MG63 (cell line): ENCODE results near the gene RIMS3. TPM values are rescaled to one million over a fixed set of nuclear protein-coding genes. Genes with fewer than 3 reads are reported as not detected.
"Not testable (repeated sequence)": the region's sequence is repeated elsewhere in the genome, so short reads cannot be mapped to it uniquely, and the experiment has no call there.

Experiments
- DNase-seq: peaks from one replicate; pipeline ENCODE4 v3.0.0-alpha.2; 2020
- H3K27me3 ChIP-seq: fragments of 250-450 bp; sonication (Bioruptor Pico); 2 replicates; pipeline ENCODE4 v1.5.1; 2020; ENCODE audit warnings: mild to moderate bottlenecking, moderate library complexity
- H3K36me3 ChIP-seq: fragments of 250-450 bp; sonication (Bioruptor Pico); 2 replicates; pipeline ENCODE4 v1.5.1; 2020; ENCODE audit warnings: mild to moderate bottlenecking, moderate library complexity
- H3K4me3 ChIP-seq: fragments of 250-450 bp; sonication (Bioruptor Pico); 2 replicates; pipeline ENCODE4 v1.5.1; 2020; ENCODE audit warnings: mild to moderate bottlenecking, moderate library complexity
- H3K9me3 ChIP-seq: fragments of 250-450 bp; sonication (Bioruptor Pico); 2 replicates; pipeline ENCODE4 v1.5.1; 2020; ENCODE audit warnings: mild to moderate bottlenecking, moderate library complexity
- total RNA-seq: library from RNA; depleted of rRNA; stranded (reverse); fragments of >200 nt; shearing (Covaris generic); gene quantifications from 2 replicates; pipeline ENCODE4 v1.2.3, GENCODE V29; 2014; ENCODE audit warnings: low replicate concordance; rRNA removed

The RIMS3 gene
- 0.82 TPM in 1 of 2 replicates, not detected in the other for total RNA-seq

DNA sequence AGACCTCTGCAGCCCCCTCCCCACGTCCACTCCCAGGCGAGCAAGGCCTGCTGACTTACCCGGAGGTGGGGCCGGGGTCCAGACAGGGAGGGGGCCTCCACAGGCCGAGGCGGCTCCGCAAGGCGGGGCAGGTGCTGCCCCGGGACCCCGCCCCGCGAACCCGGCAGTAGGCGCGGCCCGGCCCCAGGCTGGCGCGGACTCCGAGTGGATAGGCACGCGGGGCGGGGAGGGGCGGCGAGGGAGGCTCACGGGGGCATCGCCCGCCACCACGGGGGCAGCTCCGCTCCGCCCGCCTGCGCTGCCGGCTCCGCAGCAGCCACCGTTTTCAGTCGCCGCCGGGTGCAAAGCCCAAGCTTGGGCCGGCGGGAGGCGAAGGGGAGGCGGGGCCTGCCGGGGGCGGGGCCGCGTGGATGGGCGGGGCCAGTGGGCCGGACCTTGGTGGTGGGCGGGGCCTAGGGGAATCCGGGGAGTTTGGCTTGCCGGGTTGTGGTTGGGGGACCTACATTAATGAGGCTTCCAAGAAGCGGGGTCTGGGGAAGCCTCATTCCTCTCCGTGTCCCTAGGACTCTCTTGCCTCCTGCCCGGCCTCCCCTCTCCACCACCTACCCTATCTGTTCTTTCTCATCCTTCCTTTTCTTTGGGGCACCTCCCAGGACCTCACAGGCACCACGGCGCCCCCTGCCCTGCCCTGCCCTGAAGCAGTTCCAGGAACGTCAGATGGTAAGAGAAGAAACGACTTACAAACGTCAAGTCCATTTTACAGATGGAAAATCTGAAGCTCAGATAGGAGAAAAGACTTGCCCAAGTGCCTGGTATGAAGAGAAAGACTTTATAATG lies at the start of gene RIMS3:
Gene RIMS3, minus strand, starts transcription at position 348 of the 837 bp plus-strand sequence. CDS start 23,757 bp downstream, outside the sequence.
- Histone ChIP-seq H3K4me3 (peak within 1 kb of the TSS; percentile 33), H3K36me3 (no peaks in the 10 kb centered on the region), H3K27me3 (no peaks in the 10 kb centered on the region; the same call in 1 of the 2 replicates), H3K9me3 (no peaks in the 10 kb centered on the region)
- peak; percentile 54 for DNase-seq

DNA sequence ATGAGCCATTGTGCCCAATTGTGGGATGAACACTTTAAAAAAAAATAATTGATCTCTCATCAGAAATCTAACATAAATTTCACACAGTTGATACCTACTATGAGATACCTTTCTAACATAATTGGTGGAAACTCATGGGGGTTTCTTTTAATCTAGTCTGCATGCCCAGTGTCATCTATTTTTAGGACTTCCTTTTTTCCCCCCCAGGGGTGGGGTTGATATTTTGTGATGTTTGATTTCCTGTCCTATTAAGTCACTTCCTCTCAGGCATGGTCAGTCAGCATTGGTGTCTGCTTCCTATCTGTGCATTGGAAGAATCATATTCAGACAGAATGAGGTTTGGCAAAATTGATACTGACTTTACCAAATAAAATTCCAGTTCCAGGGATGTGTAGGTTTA lies 47.5 kb upstream of the RIMS3 start:
- Histone ChIP-seq H3K27me3 (no peaks in the 10 kb centered on the region), H3K36me3 (peaks cover 5% of the 10 kb centered on the region), H3K9me3 (no peaks in the 10 kb centered on the region), H3K4me3 (no peak overlapping the region)
- DNase-seq, result no peak

- Histone ChIP-seq H3K27me3 (no peaks in the 10 kb centered on the region), H3K36me3 (peaks cover 5% of the 10 kb centered on the region), H3K9me3 (no peaks in the 10 kb centered on the region), H3K4me3 (no peak overlapping the region)
- no peak for DNase-seq
Observed at GRCh38 chr1:40712405-40712944, 47.0 kb upstream of the RIMS3 start.

- Histone ChIP-seq H3K9me3 (no peaks in the 10 kb centered on the region), H3K27me3 (no peaks in the 10 kb centered on the region), H3K4me3 (no peak overlapping the region), H3K36me3 (peaks cover 5% of the 10 kb centered on the region)
- DNase-seq, result peak; percentile 63
Observed at GRCh38 chr1:40711465-40712404, 46.3 kb upstream of the RIMS3 start.

DNA sequence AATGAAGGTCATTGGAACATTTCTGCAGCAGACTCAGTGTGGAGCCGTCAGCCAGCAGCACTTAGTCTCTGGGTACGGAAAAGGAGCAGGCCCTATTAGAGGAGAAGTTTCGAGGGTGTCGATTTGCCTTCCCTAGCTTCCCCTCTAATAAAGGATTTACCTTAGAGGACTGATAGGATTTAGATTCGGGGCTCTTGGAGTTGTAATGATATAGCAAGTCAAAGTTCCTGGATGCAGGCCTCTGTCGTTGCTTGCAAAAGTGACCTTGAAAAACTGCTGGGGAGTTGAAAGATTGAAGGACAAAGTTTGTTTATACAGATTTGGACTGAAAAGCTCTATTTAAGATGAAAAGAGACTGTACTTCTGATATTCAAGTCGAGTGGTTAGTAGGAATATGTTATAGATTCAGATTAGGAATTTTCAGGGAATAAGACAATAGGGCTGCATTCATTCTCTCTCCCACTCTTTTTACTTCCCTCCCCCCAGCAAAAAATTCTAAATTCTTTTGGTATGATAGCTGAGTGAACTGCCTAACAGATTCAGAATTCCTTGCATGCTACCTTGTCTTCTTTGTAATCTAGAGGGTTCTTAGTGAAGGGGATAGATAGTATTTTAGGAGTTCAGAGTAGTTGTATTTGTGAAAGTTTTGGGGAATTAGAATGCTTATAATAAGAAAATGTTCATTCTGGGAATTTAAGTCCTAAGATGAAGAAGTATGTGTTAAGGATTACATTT lies 45.3 kb upstream of the RIMS3 start:
- no peak for DNase-seq
- Histone ChIP-seq H3K4me3 (no peak overlapping the region), H3K27me3 (no peaks in the 10 kb centered on the region), H3K36me3 (peaks cover 5% of the 10 kb centered on the region), H3K9me3 (no peaks in the 10 kb centered on the region)

DNA sequence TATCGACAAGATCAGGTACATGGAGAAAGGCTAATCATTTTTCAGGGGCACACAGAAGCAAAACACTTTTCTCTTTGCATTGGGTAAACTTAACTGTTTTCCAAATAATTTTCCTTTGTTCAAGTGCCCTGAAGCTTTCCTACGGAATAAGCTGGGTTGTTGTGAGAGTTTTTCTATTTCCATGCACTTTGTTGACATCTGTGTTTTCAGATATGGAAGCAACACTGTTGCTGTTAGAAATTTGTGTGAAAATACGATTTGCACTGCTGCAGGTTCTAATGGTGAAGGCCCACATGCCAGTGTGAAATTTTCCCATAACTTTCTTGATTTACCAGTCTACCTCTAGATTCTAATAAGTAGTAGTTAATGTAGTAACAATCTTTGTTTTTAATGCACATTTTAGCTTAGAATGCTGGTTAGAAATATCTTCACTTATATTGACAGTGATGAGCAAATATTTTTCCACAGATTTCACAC lies 44.4 kb upstream of the RIMS3 start:
- H3K36me3 ChIP-seq, result peaks cover 5% of the 10 kb centered on the region
- no peaks in the 10 kb centered on the region for H3K27me3 ChIP-seq
- no peaks in the 10 kb centered on the region for H3K9me3 ChIP-seq
- H3K4me3 ChIP-seq, result peak overlapping the region; percentile 55
- no peak for DNase-seq

DNA sequence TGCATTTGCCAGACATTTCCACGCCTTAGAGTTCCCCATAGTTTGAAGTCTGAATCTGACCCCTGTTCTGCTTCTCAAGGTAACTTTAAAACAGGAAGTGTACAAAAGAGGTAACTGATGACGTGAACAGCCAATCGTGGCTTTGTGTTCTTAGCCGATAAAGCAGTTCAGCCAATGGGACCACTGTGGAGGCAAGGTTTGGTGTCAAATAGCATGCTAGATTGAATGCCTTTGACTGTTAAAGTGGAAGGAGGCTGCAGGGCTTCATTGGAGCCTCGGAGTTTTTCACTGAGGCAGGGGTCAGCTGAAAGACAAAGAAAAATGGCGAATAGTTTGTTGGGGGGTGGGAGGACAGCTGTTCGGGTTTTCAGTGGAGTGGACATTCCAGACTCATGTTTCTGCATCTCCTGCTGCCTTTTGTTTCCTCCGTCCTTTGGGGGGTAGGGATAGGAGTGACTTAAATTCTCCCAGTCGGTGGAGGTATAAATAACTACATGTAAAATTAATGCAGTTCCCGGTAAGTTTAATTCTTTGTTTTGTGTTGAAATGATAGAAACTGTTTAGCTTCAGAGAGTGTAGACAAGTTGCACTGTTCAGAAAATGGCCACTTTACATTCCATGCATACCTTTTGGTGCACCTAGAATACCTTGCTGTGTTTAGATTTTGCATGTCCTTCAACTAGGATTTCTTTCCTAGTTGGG lies 43.8 kb upstream of the RIMS3 start:
- H3K9me3 ChIP-seq, result no peaks in the 10 kb centered on the region
- H3K36me3 ChIP-seq, result peaks cover 5% of the 10 kb centered on the region
- H3K27me3 ChIP-seq, result no peaks in the 10 kb centered on the region
- peak; percentile 82 for DNase-seq
- peak overlapping the region; percentile 55 for H3K4me3 ChIP-seq

GRCh38 chr1:40708750-40709099 lies 43.2 kb upstream of the RIMS3 start:
- H3K4me3 ChIP-seq, result peak overlapping the region; percentile 55
- peaks cover 5% of the 10 kb centered on the region for H3K36me3 ChIP-seq

GRCh38 chr1:40706626-40707025 lies 41.1 kb upstream of the RIMS3 start:
- Histone ChIP-seq H3K4me3 (no peak overlapping the region), H3K36me3 (no peaks in the 10 kb centered on the region), H3K27me3 (no peaks in the 10 kb centered on the region), H3K9me3 (no peaks in the 10 kb centered on the region)
- DNase-seq, result no peak

More at GRCh38 chr1:40708750-40709099, 43.2 kb upstream of the RIMS3 start:
- Histone ChIP-seq H3K9me3 (no peaks in the 10 kb centered on the region), H3K27me3 (no peaks in the 10 kb centered on the region)
- no peak for DNase-seq

DNA sequence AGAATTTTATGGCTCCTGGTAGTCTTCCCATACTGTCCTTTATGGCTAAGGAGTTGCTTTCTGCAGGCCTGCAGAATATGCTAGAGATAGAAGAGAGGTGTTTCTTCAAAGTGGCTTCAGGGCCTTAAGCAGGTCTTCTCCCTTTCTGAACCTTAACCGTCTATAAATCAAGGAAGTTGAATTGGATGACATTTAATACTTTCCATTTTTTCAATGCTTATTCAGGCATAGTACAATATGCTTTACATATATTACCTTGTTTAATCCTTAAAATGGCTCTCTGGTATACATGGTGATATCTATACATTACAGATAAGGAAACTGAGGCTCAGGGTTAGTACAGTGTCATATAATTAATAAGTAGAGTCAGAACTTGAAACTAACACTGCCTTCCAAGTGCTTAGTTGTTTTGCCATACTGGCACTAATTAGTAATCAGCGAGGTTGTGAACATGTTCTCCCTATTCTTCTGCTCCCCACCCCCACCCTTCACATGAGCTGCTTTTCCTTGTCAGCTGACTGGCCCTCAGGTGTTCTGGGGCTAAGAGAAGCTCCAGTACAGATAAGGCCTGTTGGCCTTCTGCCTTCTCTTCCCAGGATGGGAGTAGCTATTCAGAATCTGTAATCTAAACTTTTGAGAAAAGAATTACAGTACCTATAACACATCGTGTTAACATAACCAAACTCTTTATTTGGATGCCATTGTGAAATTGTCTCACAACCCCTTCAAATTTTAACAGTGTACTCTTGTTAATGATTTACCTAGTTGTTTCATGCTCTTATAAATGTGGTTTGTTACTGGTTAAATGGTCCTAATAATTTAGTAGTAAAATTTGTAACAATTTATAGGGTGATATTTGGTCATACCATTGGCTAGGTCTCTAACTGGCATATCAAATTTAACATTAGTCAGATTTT lies 39.6 kb upstream of the RIMS3 start:
- Histone ChIP-seq H3K4me3 (no peak overlapping the region), H3K9me3 (no peaks in the 10 kb centered on the region), H3K36me3 (no peaks in the 10 kb centered on the region), H3K27me3 (no peaks in the 10 kb centered on the region)
- DNase-seq, result no peak

DNA sequence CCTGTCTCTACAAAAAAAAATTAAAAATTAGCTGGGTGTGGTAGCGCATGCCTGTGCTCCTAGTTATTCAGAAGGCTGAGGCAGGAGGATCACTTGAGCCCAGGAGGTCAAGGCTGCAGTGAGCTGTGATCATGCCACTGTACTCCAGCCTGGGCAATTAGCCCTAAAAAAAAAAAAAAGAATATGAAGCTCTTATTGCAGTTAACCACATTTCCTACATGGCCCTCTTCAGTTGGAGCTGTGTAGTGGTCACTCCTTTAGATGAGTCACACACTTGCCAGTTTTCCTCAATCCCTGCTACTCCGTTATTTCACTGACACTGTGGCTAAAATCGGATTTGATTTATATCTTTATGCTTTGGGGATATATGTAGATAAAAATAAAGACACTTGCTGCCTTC lies 37.8 kb upstream of the RIMS3 start:
- DNase-seq, result peak; percentile 43
- Histone ChIP-seq H3K27me3 (no peaks in the 10 kb centered on the region), H3K36me3 (no peaks in the 10 kb centered on the region), H3K4me3 (no peak overlapping the region), H3K9me3 (no peaks in the 10 kb centered on the region)

DNA sequence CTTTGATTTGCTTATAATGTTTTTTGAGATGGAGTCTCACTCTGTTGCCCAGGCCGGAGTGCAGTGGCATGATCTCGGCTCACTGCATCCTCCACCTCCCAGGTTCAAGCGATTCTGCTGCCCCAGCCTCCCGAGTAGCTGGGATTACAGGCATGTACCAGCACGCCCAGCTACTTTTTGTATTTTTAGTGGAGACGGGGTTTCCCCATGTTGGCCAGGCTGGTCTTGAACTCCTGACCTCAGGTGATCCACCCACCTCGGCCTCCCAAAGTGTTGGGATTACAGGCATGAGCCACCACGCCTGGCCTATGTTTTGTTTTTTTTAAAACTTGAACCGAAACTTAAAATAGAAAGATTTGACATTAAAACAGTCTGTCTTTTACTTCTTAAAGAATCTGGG lies 37.3 kb upstream of the RIMS3 start:
- not testable (repeated sequence) for DNase-seq, H3K9me3 ChIP-seq, H3K4me3 ChIP-seq, H3K36me3 ChIP-seq, H3K27me3 ChIP-seq

- Histone ChIP-seq H3K36me3 (no peaks in the 10 kb centered on the region), H3K27me3 (no peaks in the 10 kb centered on the region)
- no peak for DNase-seq
Observed at GRCh38 chr1:40701684-40702083, 36.2 kb upstream of the RIMS3 start.

GRCh38 chr1:40699787-40700186 lies 34.3 kb upstream of the RIMS3 start:
- Histone ChIP-seq H3K27me3 (no peaks in the 10 kb centered on the region), H3K36me3 (0 out of 2 replicates have a peak, but pooled peaks cover 2% of the 10 kb centered on the region), H3K4me3 (no peak overlapping the region), H3K9me3 (no peaks in the 10 kb centered on the region)
- DNase-seq, result no peak

More at GRCh38 chr1:40701684-40702083, 36.2 kb upstream of the RIMS3 start:
- no peaks in the 10 kb centered on the region for H3K9me3 ChIP-seq
- H3K4me3 ChIP-seq, result no peak overlapping the region

- DNase-seq, result no peak
Observed at GRCh38 chr1:40697436-40697835, 32.0 kb upstream of the RIMS3 start.

More at GRCh38 chr1:40697436-40697835, 32.0 kb upstream of the RIMS3 start:
- 0 out of 2 replicates have a peak, but pooled peaks cover 2% of the 10 kb centered on the region for H3K36me3 ChIP-seq
- no peak overlapping the region for H3K4me3 ChIP-seq
- H3K9me3 ChIP-seq, result no peaks in the 10 kb centered on the region
- H3K27me3 ChIP-seq, result no peaks in the 10 kb centered on the region
